Endothelial cell of umbilical vein (primary cell): ENCODE results near the gene GAB2. TPM values are rescaled to one million over a fixed set of nuclear protein-coding genes. Genes with fewer than 3 reads are reported as not detected.

ENCODE experiments used
- BruUV-seq: library from RNA; stranded (reverse); fragments of 400-500 nt; replicated peaks from 2 replicates; lab custom pipeline; 2021; lab: Mats Ljungman, UMichigan
- CTCF ChIA-PET: fragments of 300-600, 350-600 bp; sonication (Branson Sonifier 250); formaldehyde crosslinking; loops from one replicate; lab custom pipeline; 2021; ENCODE audit warnings: antibody characterized with exemption, inconsistent platforms; lab: Charles Lee
- POLR2A ChIA-PET: fragments of 300-600, 350-600 bp; sonication (Branson Sonifier 250); formaldehyde crosslinking; loops from one replicate; lab custom pipeline; 2021; ENCODE audit warnings: antibody characterized with exemption, inconsistent platforms; lab: Charles Lee
- DNase-seq: peaks from one replicate; pipeline ENCODE4 v3.0.0-alpha.2; 2011; ENCODE audit warnings: low read depth, low spot score
- FAIRE-seq: peaks from 2 replicates; lab custom pipeline; 2011; peaks lifted over from hg19 to GRCh38; lab: Jason Lieb, UNC
- H2AFZ ChIP-seq: 2 replicates; pipeline ENCODE4 v1.6.0; 2012; ENCODE audit warnings: low read depth, low read length, control low read depth, inconsistent platforms
- H3K27ac ChIP-seq: 2 replicates; pipeline ENCODE4 v1.5.1; 2011; ENCODE audit warnings: low read depth, mild to moderate bottlenecking, control low read depth, low read length, moderate library complexity; ENCODE audit not compliant: insufficient read depth
- H3K27me3 ChIP-seq, 2 experiments: 2 replicates each; pipeline versions ENCODE4 v1.6.0 to v1.6.1; 2011; ENCODE audit warnings: low read length in 2 of 2, mixed read lengths in 1 of 2; ENCODE audit not compliant: control insufficient read depth in 2 of 2, insufficient read depth in 2 of 2
- H3K36me3 ChIP-seq, 2 experiments: 2 replicates in 1 of 2; 3 replicates in 1 of 2; pipeline ENCODE4 v1.5.1; 2011; ENCODE audit warnings: low read length in 2 of 2, mild to moderate bottlenecking in 1 of 2, moderate library complexity in 1 of 2; ENCODE audit not compliant: control insufficient read depth in 2 of 2, insufficient read depth in 2 of 2; ENCODE audit errors: extremely low read depth in 1 of 2
- H3K4me1 ChIP-seq: 3 replicates; pipeline ENCODE4 v1.5.1; 2011; ENCODE audit warnings: mild to moderate bottlenecking, low read length; ENCODE audit not compliant: control insufficient read depth, insufficient read depth; ENCODE audit errors: extremely low read depth
- H3K4me2 ChIP-seq: 2 replicates; pipeline ENCODE4 v1.6.1; 2011; ENCODE audit warnings: low read length, control low read depth, mixed read lengths; ENCODE audit not compliant: insufficient read depth
- H3K4me3 ChIP-seq, 3 experiments: fragments of 200-600 bp in 1 of 3; sonication (generic), shearing (Covaris generic) in 1 of 3; replicated peaks in 1 of 3; 2 replicates each; pipeline ENCODE4 v1.5.1; 2011 to 2016; ENCODE audit warnings: control low read depth in 3 of 3, low read length in 3 of 3, mild to moderate bottlenecking in 2 of 3, inconsistent platforms in 1 of 3, low read depth in 1 of 3, moderate library complexity in 1 of 3; ENCODE audit not compliant: insufficient read depth in 1 of 3
- H3K79me2 ChIP-seq: 2 replicates; pipeline ENCODE4 v1.6.0; 2012; ENCODE audit warnings: low read length, inconsistent platforms; ENCODE audit not compliant: control insufficient read depth, insufficient read depth
- H3K9ac ChIP-seq: replicated peaks from 2 replicates; pipeline ENCODE3; 2011; ENCODE audit warnings: low read length, control low read depth; ENCODE audit not compliant: insufficient read depth; ENCODE audit errors: extremely low read depth
- H3K9me1 ChIP-seq: replicated peaks from 3 replicates; pipeline ENCODE4 v1.6.0; 2011; ENCODE audit warnings: mild to moderate bottlenecking, low read length; ENCODE audit not compliant: control insufficient read depth, insufficient read depth; ENCODE audit errors: extremely low read depth
- H3K9me3 ChIP-seq: replicated peaks from 2 replicates; pipeline ENCODE4 v1.5.1; 2012; ENCODE audit warnings: low read length, inconsistent platforms; ENCODE audit not compliant: control insufficient read depth, insufficient read depth
- H4K20me1 ChIP-seq: replicated peaks from 2 replicates; pipeline ENCODE3; 2011; ENCODE audit warnings: mild to moderate bottlenecking, low read length; ENCODE audit not compliant: control insufficient read depth, insufficient read depth; ENCODE audit errors: extremely low read depth
- CTCF ChIP-seq, 2 donors: IDR thresholded peaks; 1 replicate in 1 of 2; 2 replicates in 1 of 2; pipeline ENCODE4 v1.5.1; 2011; ENCODE audit warnings: low read length in 2 of 2, mild to moderate bottlenecking in 2 of 2, moderate library complexity in 2 of 2, control low read depth in 1 of 2, inconsistent platforms in 1 of 2, low read depth in 1 of 2; ENCODE audit not compliant: insufficient read depth in 1 of 2; ENCODE audit errors: extremely low read depth in 1 of 2
- EZH2 ChIP-seq: IDR thresholded peaks from 2 replicates; pipeline ENCODE4 v1.6.1; 2012; ENCODE audit warnings: borderline replicate concordance, low read depth, mild to moderate bottlenecking, moderate library complexity, low read length, inconsistent platforms; ENCODE audit not compliant: severe bottlenecking
- GATA2 ChIP-seq: IDR thresholded peaks from 2 replicates; pipeline ENCODE4 v1.7.0; 2011; ENCODE audit warnings: low read depth, mild to moderate bottlenecking, moderate library complexity, mixed read lengths, low read length; ENCODE audit not compliant: insufficient read length, insufficient read depth
- JUN ChIP-seq: IDR thresholded peaks from 2 replicates; pipeline ENCODE4 v1.6.1; 2011; ENCODE audit warnings: borderline replicate concordance, low read depth; ENCODE audit not compliant: insufficient read length, insufficient read depth
- POLR2AphosphoS5 ChIP-seq: IDR thresholded peaks from 2 replicates; pipeline ENCODE4 v1.6.1; 2012; ENCODE audit warnings: low read depth, mild to moderate bottlenecking, control low read depth, low read length, moderate library complexity; ENCODE audit not compliant: insufficient read depth
- dilution Hi-C: fragments of 300-500 bp; cut with MboI; formaldehyde crosslinking; loops from one replicate; pipeline ENCODE4 v1.15.0; 2019; ENCODE audit warnings: low sequenced_read_pairs; ENCODE audit not compliant: extremely low pct_ligation_motif_present
- intact Hi-C: fragments of 100-400 bp; cut with micrococcal nuclease; formaldehyde crosslinking; loops from one replicate; pipeline ENCODE4 v1.10.0; 2022
- polyA plus RNA-seq, 4 experiments: library from polyadenylated mRNA; depleted of rRNA in 3 of 4; stranded (reverse) in 3 of 4; unstranded in 1 of 4; fragments of >200 nt; gene quantifications; 2 replicates each; pipeline versions ENCODE4 v1.2.1 to v1.2.3, GENCODE V29; 2011 to 2012; ENCODE audit warnings: missing spikeins in 1 of 4
- total RNA-seq: library from RNA; stranded (reverse); gene quantifications from 2 replicates; pipeline ENCODE4 v1.2.3, GENCODE V29; 2021
- TF ChIP-seq, protein P1 (sequence below): IDR thresholded peaks from 2 replicates; pipeline ENCODE4 v1.6.1; 2011; ENCODE audit not compliant: insufficient read depth, insufficient read length

The GAB2 gene
- total and polyA plus RNA-seq, 2 donors (not counting 3 experiments of a cell fraction or from before 2014, with no cell fraction given), result 19.6 to 39.6 TPM

DNA sequence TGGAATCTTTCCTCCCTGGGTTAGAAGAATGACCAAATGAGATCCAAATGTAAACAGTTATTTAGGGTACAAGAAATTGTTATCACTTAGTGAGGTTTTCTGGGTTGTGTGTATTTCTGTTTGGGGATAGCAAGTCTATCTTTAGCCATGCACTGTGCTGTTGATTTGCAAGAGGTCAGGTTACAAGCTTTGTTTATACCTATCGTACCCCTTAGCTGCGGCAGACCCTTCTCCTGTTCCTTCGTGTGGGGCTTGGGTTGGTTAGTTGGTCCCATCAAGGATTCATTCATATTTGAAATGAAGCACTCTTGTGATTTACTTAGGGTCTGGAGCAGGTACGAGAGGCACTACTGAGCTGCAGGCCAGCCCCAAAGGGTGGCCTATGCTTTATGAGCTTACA, 156.3 kb downstream of the GAB2 start:
- no peak overlapping the region for H3K4me3 ChIP-seq
- peaks cover 2% of the 10 kb centered on the region for H3K9me1 ChIP-seq
- no peak overlapping the region for H3K4me2 ChIP-seq
- DNase-seq, result no peak
- H3K27ac ChIP-seq, result no peak overlapping the region
- H3K4me1 ChIP-seq, result peaks cover 11% of the 10 kb centered on the region
- CTCF ChIA-PET, result interaction anchor here (0.5 to 2.2 kb wide), 5 partner anchors 9 to 33 kb away, joined by 3 to 7 read pairs (median 4); no protein-coding TSS in a partner anchor
- no peak overlapping the region for H2AFZ ChIP-seq
- FAIRE-seq, result no peak
- no peaks in the 10 kb centered on the region for H3K36me3 ChIP-seq
- H4K20me1 ChIP-seq, result no peaks in the 10 kb centered on the region
- H3K79me2 ChIP-seq, result no peaks in the 10 kb centered on the region
- dilution Hi-C loops (no loop called here), intact Hi-C loops (no loop called here)
- POLR2A ChIA-PET, result no interaction called here
- no peaks in the 10 kb centered on the region for H3K9me3 ChIP-seq
- TF ChIP-seq GATA2 (no peak), JUN (no peak), POLR2AphosphoS5 (no peak)
- no peak overlapping the region for H3K9ac ChIP-seq
- no TSS peak for BruUV-seq
- no peaks in the 10 kb centered on the region for H3K27me3 ChIP-seq

DNA sequence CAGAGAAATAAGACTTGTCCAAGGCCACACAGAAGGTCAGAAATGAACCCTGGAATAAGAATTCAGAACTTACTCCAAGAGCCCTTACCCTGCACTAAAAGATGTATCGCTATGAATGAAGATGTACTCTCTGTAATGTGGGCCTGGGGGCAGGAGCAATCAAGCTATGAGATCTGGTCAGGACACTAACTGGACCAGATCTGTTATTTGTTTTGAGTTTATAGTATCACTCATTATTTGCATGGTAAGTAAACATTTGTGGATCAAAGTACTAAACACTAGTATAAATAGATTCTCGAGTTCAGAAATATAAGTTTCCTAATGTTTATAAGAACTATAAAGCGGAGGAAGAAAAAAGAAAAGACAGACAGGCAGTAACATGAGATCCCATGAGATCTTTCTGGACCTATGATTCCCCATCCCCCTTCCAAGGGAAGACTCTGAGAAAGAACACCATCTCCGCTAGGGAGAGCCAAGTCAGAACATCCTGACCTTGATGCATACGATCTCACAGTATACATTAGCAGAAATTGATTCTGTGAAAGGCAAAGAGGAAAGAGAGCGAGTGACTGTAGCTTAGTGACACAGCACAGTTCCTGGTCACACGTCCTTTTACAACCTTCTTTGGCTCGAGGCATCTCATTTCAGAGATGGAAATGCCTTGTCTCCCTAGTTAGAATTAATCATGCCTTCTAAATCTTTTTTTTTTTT, 157.7 kb downstream of the GAB2 start:
- FAIRE-seq (no peak), DNase-seq (no peak)
- H3K36me3 ChIP-seq, result no peaks in the 10 kb centered on the region
- dilution Hi-C loops (no loop called here), intact Hi-C loops (no loop called here)
- ChIA-PET POLR2A (no interaction called here), CTCF (interaction anchor here (1.1 to 2.2 kb wide), 3 partner anchors 8 to 305 kb away, joined by 3 to 7 read pairs (median 4); no protein-coding TSS in a partner anchor)
- peaks cover 8% of the 10 kb centered on the region for H3K79me2 ChIP-seq
- no peaks in the 10 kb centered on the region for H3K9me3 ChIP-seq
- no peak overlapping the region for H3K9ac ChIP-seq
- H3K4me2 ChIP-seq, result no peak overlapping the region
- H3K27me3 ChIP-seq, result no peaks in the 10 kb centered on the region
- no peak overlapping the region for H3K4me3 ChIP-seq
- H3K4me1 ChIP-seq, result peaks cover 14% of the 10 kb centered on the region
- H2AFZ ChIP-seq, result no peak overlapping the region
- H3K9me1 ChIP-seq, result peaks cover 2% of the 10 kb centered on the region
- BruUV-seq, result no TSS peak
- no peak overlapping the region for H3K27ac ChIP-seq
- no peaks in the 10 kb centered on the region for H4K20me1 ChIP-seq
- TF ChIP-seq, protein P1, sequence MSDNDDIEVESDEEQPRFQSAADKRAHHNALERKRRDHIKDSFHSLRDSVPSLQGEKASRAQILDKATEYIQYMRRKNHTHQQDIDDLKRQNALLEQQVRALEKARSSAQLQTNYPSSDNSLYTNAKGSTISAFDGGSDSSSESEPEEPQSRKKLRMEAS, result no peak
- TF ChIP-seq CTCF (IDR thresholded peaks at IDR 0.05; ENCODE audit: extremely low read depth in 1 of 2, insufficient read depth in 1 of 2, low read depth in 1 of 2, low read length in 2 of 2) (no peak), EZH2 (no peak)
